HG03066 (cell line): ENCODE results near the gene FMO3.

Experiments used
- ATAC-seq: cut with Tn5 transposase; IDR thresholded peaks from one replicate; pipeline ENCODE4 v1.9.1; 2021; ENCODE audit warnings: low read depth; ENCODE audit not compliant: unreplicated experiment

FMO3 gene

DNA sequence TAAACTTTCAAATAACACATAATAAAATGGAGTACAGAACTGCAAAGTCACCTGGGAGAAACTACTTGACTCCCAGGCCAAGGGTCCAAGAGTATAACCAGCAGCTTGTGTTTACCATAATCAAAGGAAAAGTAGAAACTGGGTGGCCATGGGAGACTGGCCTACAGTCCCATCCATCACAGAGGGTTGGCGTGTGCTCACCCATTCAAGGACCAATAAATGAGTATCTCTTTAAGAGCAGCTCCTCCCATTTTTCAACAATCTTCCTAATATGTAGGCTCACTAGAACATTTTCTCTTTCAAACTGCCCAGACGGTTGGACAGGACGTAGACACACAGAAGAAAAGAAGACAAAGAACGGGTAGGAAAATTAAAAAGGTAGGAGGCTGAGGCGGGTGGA, at the start of gene FMO3:
Gene FMO3 (plus strand): TSS at position 302 of the 400 bp plus-strand sequence. CDS start 1,754 bp downstream, outside the sequence.
- no peak for ATAC-seq

- ATAC-seq, result no peak
These were observed 42.7 kb upstream of the FMO3 start for GRCh38 chr1:171048014-171048413.

DNA sequence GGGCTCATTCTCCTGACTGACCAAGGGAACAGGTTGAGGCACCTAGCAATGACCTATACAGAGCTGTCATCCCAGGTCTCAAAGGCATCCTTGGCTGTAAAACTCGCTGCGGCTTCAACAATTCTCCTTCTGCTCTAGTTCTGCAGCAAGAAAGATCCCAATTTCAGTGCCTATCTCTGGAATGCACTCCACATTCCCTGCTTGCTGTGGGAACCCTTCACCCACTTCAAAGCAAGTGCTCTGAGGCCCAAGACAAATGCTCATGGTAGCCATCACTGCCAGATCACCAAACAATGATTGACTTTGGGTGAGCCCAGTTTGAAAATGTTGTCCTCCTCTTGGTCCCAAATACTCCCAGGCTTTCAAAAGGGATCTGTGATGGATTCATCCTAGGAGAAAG, 37.7 kb upstream of the FMO3 start:
- no peak for ATAC-seq

- ATAC-seq, result no peak
These were observed 34.6 kb upstream of the FMO3 start for GRCh38 chr1:171055966-171056643.

GRCh38 chr1:171061425-171062143, 29.1 kb upstream of the FMO3 start:
- no peak for ATAC-seq

- no peak for ATAC-seq
These were observed 27.8 kb upstream of the FMO3 start for GRCh38 chr1:171062902-171063301.

- no peak for ATAC-seq
These were observed 15.7 kb upstream of the FMO3 start for GRCh38 chr1:171075041-171075440.

GRCh38 chr1:171081314-171081753, 9.4 kb upstream of the FMO3 start:
- no peak for ATAC-seq

DNA sequence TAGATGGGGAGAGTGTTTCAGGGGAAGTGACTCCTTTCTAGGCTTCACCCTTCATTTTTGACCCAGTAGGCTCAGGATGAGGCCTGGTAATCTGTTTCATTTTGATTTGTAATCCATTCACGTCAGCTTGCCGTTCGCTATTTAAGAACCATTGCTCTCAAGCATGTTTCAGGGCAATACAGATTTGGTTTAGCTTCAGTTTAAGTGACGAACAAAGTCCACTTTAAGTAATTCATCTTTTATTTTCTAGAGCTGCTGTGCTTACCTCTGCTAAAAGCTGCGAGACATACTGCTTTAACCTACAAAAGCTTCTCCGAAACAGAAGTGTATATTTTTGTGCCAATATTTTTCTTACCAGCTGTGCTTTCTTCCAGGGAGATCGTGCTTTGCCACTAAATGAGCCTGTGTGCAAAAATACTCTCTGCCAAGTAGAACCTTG, 8.9 kb upstream of the FMO3 start:
- no peak for ATAC-seq

DNA sequence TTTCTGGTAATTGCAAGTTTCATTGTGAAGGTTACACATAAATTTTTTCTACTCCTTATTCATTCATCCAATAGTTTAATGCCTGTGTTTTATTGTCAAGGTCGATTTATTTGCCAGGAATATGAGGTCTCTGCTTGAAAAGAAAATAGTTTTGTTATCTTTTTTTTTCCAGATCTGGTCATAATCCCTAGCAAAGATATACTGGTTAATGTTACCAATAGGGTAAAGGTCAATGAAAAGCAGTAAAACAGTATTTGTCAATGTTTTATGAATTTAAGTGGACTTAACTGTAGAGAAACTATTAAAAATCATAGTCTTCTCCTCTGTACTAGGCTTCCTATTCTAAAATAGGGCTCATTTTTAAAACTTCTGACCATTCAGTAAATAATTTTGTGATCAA, 8.1 kb upstream of the FMO3 start:
- ATAC-seq, result no peak

DNA sequence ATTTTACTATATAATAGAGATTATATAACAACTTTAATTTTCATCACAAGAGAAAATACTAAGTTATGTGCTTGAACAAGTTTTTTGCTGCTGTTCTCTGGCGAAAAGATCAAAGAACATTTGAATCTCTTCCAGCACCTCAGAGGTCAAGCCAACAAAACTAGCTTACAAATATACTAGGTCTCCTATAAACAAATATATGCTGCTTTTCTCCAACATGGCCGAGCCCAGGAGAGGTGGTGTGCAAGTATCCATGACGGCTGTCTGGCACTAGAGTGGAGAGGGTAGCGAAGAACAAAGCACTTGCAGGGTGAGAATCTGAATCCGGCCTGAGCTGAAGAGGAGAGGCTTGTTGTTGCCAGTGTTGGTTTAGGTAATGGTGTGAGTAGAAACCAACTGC, 7.5 kb upstream of the FMO3 start:
- no peak for ATAC-seq

- no peak for ATAC-seq
These were observed 6.6 kb upstream of the FMO3 start for GRCh38 chr1:171084091-171084490.

- ATAC-seq, result no peak
These were observed 5.8 kb upstream of the FMO3 start for GRCh38 chr1:171084870-171085269.

DNA sequence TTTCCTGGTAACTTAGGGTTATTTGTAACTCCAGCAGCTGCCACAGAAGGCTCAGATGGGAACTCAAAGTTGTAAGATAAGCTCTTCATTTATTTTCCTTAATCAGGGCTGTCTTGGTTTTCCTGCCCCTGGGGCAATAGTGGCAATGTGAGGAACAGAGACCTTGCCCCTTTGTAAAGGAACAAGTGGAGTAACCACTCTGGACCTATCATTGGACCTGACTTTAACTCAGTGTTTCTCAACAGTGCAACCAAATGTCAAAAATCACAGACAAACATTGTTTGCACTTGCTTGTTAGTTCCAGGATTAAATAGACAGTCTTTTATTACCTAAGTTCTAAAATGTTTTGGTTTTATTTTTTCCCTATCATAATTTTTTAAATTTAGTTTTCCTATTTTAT, 2.8 kb upstream of the FMO3 start:
- ATAC-seq, result no peak

DNA sequence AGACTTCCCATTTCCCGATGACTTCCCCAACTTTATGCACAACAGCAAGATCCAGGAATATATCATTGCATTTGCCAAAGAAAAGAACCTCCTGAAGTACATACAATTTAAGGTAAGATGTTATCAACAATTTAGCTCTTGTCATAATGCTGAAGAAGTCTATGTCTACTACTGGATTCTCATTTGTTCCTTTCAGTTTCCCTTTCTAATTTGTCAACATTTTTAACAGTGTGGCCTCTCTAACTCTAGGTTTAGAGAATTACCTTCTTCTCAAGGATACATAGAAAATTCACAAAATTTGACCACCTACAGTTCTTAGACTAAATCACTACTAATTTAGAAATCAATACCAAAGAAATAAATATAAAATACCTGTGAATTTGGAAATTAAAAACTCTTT, 13.2 kb downstream of the FMO3 start:
- ATAC-seq, result no peak

DNA sequence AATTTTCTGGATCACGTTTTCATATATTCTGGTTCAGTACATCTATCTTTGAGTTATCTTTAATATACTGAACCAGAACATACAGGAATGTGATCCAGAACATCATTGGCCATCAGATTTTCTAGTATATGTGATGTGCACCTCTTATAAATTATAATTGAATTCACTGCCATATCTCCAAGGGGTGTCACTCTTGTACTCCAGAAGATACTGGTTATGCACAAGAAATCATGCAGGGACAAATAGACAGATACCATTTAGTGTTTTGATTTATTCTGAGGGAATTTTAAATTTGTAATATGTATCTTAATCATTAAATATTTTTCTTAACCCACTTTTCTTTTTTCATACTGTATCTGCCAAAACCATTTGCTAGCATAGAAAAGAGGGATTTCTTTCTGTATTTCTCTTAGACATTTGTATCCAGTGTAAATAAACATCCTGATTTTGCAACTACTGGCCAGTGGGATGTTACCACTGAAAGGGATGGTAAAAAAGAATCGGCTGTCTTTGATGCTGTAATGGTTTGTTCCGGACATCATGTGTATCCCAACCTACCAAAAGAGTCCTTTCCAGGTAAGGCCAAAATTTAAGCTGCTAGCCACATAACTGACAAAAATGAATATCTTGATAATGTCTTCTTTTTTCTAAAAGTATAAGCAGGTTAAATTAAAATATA, 16.7 kb downstream of the FMO3 start:
- ATAC-seq, result no peak

- no peak for ATAC-seq
These were observed 17.3 kb downstream of the FMO3 start for GRCh38 chr1:171107969-171108368.

DNA sequence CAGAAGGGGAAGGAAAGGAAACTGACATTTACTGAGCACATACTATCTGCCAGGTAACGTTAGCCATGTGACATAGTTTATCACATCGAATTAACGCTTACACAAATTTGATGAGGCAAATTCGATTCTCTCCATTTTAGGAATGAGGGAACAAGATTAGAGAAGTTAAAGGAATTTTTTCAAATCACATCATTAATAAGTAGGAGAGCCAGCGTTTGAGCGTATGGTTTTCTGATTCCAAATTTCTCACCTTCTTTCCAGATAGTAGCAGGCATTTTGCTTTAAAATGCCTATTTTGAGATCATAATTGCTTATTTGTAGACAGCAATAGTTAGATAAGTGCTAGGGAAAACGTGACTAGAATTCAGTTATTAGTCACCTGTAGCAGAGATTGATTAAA, 19.3 kb downstream of the FMO3 start:
- ATAC-seq, result no peak

GRCh38 chr1:171110621-171111326, 20.1 kb downstream of the FMO3 start:
- ATAC-seq, result no peak

DNA sequence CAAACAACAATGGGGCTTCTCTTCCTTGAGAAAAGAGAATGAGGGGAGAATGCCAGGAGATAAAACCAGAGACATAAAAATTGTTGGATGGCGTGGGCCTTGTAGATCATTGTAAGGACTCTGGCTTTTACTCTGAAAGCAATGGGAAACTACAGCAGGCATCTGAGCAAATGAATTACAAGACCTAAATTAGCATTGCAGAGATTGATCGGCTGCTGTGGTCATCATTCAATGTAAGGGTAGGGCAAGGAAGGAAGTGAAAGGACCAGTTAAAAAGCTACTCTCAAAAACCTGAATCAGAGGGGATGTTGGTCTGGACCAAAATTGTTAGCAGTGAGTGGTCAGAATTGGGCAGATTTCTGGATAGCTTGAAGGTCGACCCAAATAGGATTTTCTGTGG, 21.4 kb downstream of the FMO3 start:
- ATAC-seq, result no peak

GRCh38 chr1:171113382-171113781, 22.7 kb downstream of the FMO3 start:
- ATAC-seq, result no peak
